ENCODE results near the gene CST7.

CST7 gene

GRCh38 chr20:25006431-25007167, 57.5 kb downstream of the CST7 start:
- DNase-seq: no peak

- no peak for DNase-seq
Observed at GRCh38 chr20:25007491-25008305, 58.6 kb downstream of the CST7 start.

- no peak for DNase-seq
Observed at GRCh38 chr20:25008388-25009217, 59.5 kb downstream of the CST7 start.

Data from NCI-H187 treated with DMSO at 0.1 percent for 48 hours (cell line).